Loucy (cell line): ENCODE measurements around the gene CORT.
"Not testable (repeated sequence)": the region's sequence is repeated elsewhere in the genome, so short reads cannot be mapped to it uniquely, and the experiment has no call there.

Experiments
- H2AFZ ChIP-seq: fragments of 200-600 bp; sonication (generic); 2 replicates; pipeline ENCODE4 v1.6.0; 2016; ENCODE audit warnings: antibody characterized with exemption, mild to moderate bottlenecking, low read length, moderate library complexity
- H3F3A ChIP-seq: fragments of 200-600 bp; 2 replicates; pipeline ENCODE4 v1.6.0; 2016; ENCODE audit warnings: antibody characterized with exemption, low read depth, mild to moderate bottlenecking
- H3K27me3 ChIP-seq: fragments of 200-600 bp; sonication (generic); 2 replicates; pipeline ENCODE4 v1.6.1; 2014; ENCODE audit warnings: low read length, mild to moderate bottlenecking; ENCODE audit not compliant: insufficient read depth, poor library complexity, severe bottlenecking
- H3K36me3 ChIP-seq: fragments of 200-600 bp; sonication (generic); 2 replicates; pipeline ENCODE4 v1.6.1; 2016; ENCODE audit warnings: low read length; ENCODE audit not compliant: insufficient read depth
- H3K4me1 ChIP-seq: fragments of 200-600 bp; sonication (generic); 2 replicates; pipeline ENCODE4 v1.5.1; 2014; ENCODE audit warnings: low read length, mild to moderate bottlenecking; ENCODE audit not compliant: insufficient read depth, poor library complexity, severe bottlenecking
- H3K4me2 ChIP-seq: fragments of 200-600 bp; sonication (generic); 2 replicates; pipeline ENCODE4 v1.6.0; 2014; ENCODE audit warnings: antibody characterized with exemption, low read length, low read depth, mild to moderate bottlenecking; ENCODE audit not compliant: poor library complexity, severe bottlenecking
- H3K4me3 ChIP-seq: fragments of 200-600 bp; sonication (generic); 2 replicates; pipeline ENCODE4 v1.5.1; 2014; ENCODE audit warnings: low read length, mild to moderate bottlenecking, mixed read lengths; ENCODE audit not compliant: poor library complexity, severe bottlenecking
- H3K79me2 ChIP-seq: fragments of 200-600 bp; sonication (generic); 2 replicates; pipeline ENCODE4 v1.6.1; 2014; ENCODE audit warnings: low read length; ENCODE audit not compliant: insufficient read depth
- H3K9ac ChIP-seq: fragments of 200-600 bp; sonication (generic); 2 replicates; pipeline ENCODE4 v1.6.0; 2014; ENCODE audit warnings: mild to moderate bottlenecking, low read depth, low read length, moderate library complexity; ENCODE audit not compliant: poor library complexity, severe bottlenecking
- H3K9me2 ChIP-seq: fragments of 200-600 bp; sonication (generic); replicated peaks from 2 replicates; pipeline ENCODE4 v1.6.1; 2016; ENCODE audit warnings: low read depth, low read length, mixed read lengths
- H3K9me3 ChIP-seq: fragments of 200-600 bp; sonication (generic); 2 replicates; pipeline ENCODE4 v1.6.1; 2014; ENCODE audit warnings: mild to moderate bottlenecking, antibody characterized with exemption, low read length, low read depth; ENCODE audit not compliant: insufficient read depth
- H4K20me1 ChIP-seq: fragments of 200-600 bp; sonication (generic); 2 replicates; pipeline ENCODE4 v1.6.0; 2014; ENCODE audit warnings: antibody characterized with exemption, low read length, mild to moderate bottlenecking; ENCODE audit not compliant: insufficient read depth, poor library complexity, severe bottlenecking
- EZH2phosphoT487 ChIP-seq: fragments of 200-600 bp; IDR thresholded peaks from 2 replicates; pipeline ENCODE4 v1.6.1; 2018; ENCODE audit warnings: antibody characterized with exemption, mild to moderate bottlenecking, moderate library complexity, borderline replicate concordance
- TF ChIP-seq, protein P1 (sequence below): fragments of 200-600 bp; sonication (generic); conservative IDR thresholded peaks from 2 replicates; pipeline ENCODE4 v1.5.1; 2014; ENCODE audit warnings: mild to moderate bottlenecking, antibody characterized with exemption, low read length

The CORT gene

DNA sequence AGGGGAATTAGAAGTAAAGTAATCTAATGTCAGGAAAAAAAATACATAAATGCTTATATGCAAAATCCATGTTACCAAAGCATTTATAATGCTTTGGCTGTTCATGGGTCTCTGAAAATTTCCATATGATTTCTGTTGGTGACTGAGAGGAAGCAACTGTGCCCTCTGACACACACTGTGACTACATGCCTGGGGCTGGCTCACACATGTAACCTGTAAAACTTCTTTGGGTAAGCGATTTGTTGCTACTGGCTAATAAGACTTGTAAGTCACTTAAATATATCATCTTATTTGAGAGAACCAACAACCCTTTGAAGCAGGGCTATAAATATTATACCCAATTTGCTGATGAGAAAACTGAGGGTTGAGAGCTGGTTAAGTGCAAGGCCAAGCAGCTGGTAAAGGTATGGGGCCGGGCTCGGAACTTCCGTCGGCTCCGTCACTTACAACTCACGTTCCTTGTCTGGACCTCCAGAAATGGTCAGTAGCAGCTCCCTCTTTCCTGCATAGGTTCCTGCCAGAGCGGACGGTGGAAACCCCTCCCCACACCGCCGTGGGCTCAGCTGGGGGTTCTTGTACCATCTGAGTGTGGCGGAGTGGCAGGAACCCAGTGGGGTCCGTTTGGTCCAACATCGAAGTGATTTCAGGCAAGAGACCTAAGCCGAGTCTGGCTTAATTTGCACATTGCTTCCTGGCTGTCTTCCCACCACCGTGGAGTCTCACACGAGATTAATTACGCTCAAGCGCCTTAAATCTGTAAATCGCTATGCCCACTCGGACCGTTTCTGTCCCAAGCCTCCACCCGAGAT is 21.8 kb downstream of the CORT start:
- H2AFZ ChIP-seq, result peak overlapping the region; percentile 97
- peaks cover 17% of the 10 kb centered on the region; the same call in 1 of the 2 replicates for H3K36me3 ChIP-seq

DNA sequence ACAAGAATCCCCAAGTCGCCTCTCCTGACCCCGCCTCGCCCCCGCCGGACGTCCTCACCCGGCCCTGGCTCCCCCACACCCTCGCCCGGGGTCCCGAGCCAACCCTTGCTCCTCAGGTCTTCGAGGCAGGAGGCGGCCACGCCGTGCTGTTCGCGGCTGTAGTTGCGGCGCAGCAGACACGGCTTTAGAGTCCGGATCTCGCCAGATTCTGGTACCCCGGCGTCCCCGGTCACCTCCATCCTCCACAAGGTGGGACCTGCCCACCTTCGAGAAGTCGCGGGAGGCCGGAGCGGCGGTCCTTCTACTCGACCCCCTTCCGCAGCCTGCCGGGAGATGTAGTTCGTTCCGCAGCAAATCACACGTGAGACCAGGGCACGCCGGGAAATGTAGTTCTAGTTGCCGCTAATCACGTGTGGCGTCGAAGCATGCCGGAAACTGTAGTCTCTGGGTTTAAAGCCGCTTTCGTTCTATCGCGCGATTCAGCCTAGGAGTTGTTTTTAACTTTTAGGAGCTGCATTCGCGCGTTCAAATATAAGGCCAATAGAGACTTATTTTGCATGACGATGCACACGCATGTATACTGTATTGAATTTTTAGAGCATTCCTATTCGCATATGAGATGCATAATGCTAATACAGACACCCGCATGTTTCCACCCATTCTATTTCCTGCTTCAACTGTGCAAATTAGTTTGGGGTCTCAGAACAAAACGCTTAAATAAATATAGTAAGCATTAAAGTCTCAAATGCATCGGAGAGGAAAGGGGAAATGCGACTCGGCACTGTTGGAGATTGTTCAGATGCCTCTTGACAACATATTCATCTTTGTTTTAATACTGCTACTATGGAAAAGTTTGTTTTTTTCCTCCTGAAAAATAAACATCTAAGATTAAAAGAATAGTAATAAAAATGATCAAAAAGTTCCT is 22.7 kb downstream of the CORT start, which contains the start of gene DFFA:
TSS of gene DFFA (minus strand) at position 310 of the 925 bp plus-strand sequence. CDS start at position 239, 71 bp downstream.
- Histone ChIP-seq H3K4me1 (peaks cover 30% of the 10 kb centered on the region), H2AFZ (peak within 1 kb of the TSS; percentile 97), H3K9ac (peak within 1 kb of the TSS; percentile 70), H3K9me2 (no peaks in the 10 kb centered on the region), H3K36me3 (peaks cover 17% of the 10 kb centered on the region; the same call in 1 of the 2 replicates), H3F3A (no peaks in the 10 kb centered on the region), H4K20me1 (peaks cover 14% of the 10 kb centered on the region), H3K79me2 (peaks cover 35% of the 10 kb centered on the region), H3K4me3 (peak within 1 kb of the TSS; percentile 92), H3K9me3 (no peaks in the 10 kb centered on the region), H3K27me3 (no peaks in the 10 kb centered on the region), H3K4me2 (peak within 1 kb of the TSS; percentile 76)
- TF ChIP-seq EZH2phosphoT487, result no peak
- TF ChIP-seq, protein P1, sequence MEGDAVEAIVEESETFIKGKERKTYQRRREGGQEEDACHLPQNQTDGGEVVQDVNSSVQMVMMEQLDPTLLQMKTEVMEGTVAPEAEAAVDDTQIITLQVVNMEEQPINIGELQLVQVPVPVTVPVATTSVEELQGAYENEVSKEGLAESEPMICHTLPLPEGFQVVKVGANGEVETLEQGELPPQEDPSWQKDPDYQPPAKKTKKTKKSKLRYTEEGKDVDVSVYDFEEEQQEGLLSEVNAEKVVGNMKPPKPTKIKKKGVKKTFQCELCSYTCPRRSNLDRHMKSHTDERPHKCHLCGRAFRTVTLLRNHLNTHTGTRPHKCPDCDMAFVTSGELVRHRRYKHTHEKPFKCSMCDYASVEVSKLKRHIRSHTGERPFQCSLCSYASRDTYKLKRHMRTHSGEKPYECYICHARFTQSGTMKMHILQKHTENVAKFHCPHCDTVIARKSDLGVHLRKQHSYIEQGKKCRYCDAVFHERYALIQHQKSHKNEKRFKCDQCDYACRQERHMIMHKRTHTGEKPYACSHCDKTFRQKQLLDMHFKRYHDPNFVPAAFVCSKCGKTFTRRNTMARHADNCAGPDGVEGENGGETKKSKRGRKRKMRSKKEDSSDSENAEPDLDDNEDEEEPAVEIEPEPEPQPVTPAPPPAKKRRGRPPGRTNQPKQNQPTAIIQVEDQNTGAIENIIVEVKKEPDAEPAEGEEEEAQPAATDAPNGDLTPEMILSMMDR, result no peak

More for the DNA sequence above, 21.8 kb downstream of the CORT start:
- no peaks in the 10 kb centered on the region for H3K27me3 ChIP-seq
- H3K9me2 ChIP-seq, result no peaks in the 10 kb centered on the region
- peaks cover 27% of the 10 kb centered on the region for H3K4me1 ChIP-seq
- no peak for TF ChIP-seq EZH2phosphoT487
- TF ChIP-seq, protein P1, result no peak
- peak overlapping the region; percentile 92 for H3K4me3 ChIP-seq
- peak overlapping the region; percentile 76 for H3K4me2 ChIP-seq
- H3K79me2 ChIP-seq, result peaks cover 29% of the 10 kb centered on the region
- H4K20me1 ChIP-seq, result peaks cover 13% of the 10 kb centered on the region
- H3F3A ChIP-seq, result no peaks in the 10 kb centered on the region
- H3K9ac ChIP-seq, result peak overlapping the region; percentile 70
- H3K9me3 ChIP-seq, result no peaks in the 10 kb centered on the region

DNA sequence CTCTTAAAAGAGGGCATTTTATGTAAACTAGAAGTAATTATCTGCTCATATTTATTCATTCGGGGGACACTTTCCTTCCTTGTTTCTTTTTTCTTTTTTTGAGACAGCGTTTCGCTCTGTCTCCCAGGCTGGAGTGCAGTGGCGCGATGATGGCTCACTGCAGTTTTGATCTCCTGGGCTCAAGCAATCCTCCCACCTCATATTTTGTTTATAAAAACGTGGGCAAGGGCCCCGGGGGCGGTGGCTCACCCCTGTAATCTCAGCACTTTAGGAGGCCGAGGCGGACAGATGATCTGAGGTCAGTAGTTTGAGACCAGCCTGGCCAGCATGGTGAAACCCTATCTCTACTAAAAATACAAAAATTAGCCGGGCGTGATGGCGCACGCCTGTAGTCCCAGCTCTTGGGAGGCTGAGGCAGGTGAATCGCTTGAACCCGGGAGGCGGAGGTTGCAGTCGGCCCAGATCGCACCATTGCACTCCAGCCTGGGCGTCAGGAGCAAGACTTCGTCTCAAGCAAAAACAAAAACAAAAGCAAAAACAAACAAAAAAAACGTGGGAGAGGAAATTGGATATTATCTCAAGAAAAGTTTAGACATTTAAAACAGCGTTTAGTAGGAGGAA is 23.4 kb downstream of the CORT start:
- Histone ChIP-seq H3K9ac (peak overlapping the region; percentile 70), H3K4me1 (peaks cover 32% of the 10 kb centered on the region), H3K9me2 (no peaks in the 10 kb centered on the region), H3K9me3 (no peaks in the 10 kb centered on the region), H3K4me3 (peak overlapping the region; percentile 92), H2AFZ (peak overlapping the region; percentile 97; the same call in 1 of the 2 replicates), H3K79me2 (peaks cover 43% of the 10 kb centered on the region), H3K4me2 (peak overlapping the region; percentile 76), H4K20me1 (peaks cover 17% of the 10 kb centered on the region), H3K27me3 (no peaks in the 10 kb centered on the region), H3K36me3 (peaks cover 9% of the 10 kb centered on the region; the same call in 1 of the 2 replicates), H3F3A (no peaks in the 10 kb centered on the region)
- no peak for TF ChIP-seq EZH2phosphoT487
- TF ChIP-seq, protein P1, result no peak

DNA sequence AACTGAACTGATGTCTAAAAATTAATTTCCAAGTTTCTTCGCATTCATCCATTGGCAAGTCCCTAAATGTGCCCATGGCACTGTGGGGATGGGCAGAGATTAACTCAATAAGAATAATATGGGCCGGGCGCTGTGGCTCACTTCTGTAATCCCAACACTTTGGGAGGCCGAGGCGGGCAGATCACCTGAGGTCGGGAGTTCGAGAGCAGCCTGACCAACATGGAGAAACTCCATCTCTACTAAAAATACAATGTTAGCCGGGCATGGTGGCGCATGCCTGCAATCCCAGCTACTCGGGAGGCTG is 24.4 kb downstream of the CORT start:
- H3K4me3 ChIP-seq, result peak overlapping the region; percentile 83
- peak overlapping the region; percentile 83 for H3K9ac ChIP-seq
- not testable (repeated sequence) for H3K9me3 ChIP-seq, H3K27me3 ChIP-seq, H3F3A ChIP-seq, H3K36me3 ChIP-seq, H3K9me2 ChIP-seq
- peaks cover 34% of the 10 kb centered on the region for H3K4me1 ChIP-seq
- peaks cover 53% of the 10 kb centered on the region for H3K79me2 ChIP-seq
- peaks cover 19% of the 10 kb centered on the region for H4K20me1 ChIP-seq
- H2AFZ ChIP-seq, result peak overlapping the region; percentile 96
- H3K4me2 ChIP-seq, result peak overlapping the region; percentile 74
